Spleen (tissue), 11 donors: ENCODE data around the gene SARS2. TPM values are rescaled to one million over a fixed set of nuclear protein-coding genes. Genes with fewer than 3 reads are reported as not detected.

Source experiments
- DNase-seq: peaks from one replicate; pipeline ENCODE4 v3.0.0-alpha.2; 2020
- H3K27ac ChIP-seq, 8 donors: fragments of 200-600 bp; sonication (generic) in 7 of 8; 1 replicate in 4 of 8; 2 replicates in 4 of 8; pipeline versions ENCODE4 v1.5.0 to v1.8.0; 2016 to 2021; ENCODE audit warnings: inconsistent platforms in 4 of 8, mild to moderate bottlenecking in 4 of 8, moderate library complexity in 1 of 8
- H3K27me3 ChIP-seq, 7 donors: fragments of 200-600 bp; sonication (generic) in 6 of 7; replicated peaks in 1 of 7; 1 replicate in 4 of 7; 2 replicates in 3 of 7; pipeline versions ENCODE4 v1.5.0 to v1.8.0; 2016 to 2021; ENCODE audit warnings: inconsistent platforms in 3 of 7, mild to moderate bottlenecking in 1 of 7
- H3K36me3 ChIP-seq, 6 donors: fragments of 200-600 bp; sonication (generic) in 5 of 6; 1 replicate in 4 of 6; 2 replicates in 2 of 6; pipeline versions ENCODE4 v1.5.0 to v1.8.0; 2016 to 2021; ENCODE audit warnings: inconsistent platforms in 2 of 6
- H3K4me1 ChIP-seq, 6 donors: fragments of 200-600 bp; sonication (generic) in 5 of 6; 1 replicate in 3 of 6; 2 replicates in 3 of 6; pipeline versions ENCODE4 v1.5.0 to v1.8.0; 2016 to 2021; ENCODE audit warnings: inconsistent platforms in 3 of 6
- H3K4me3 ChIP-seq, 8 donors: fragments of 200-600 bp; sonication (generic) in 7 of 8; 1 replicate in 4 of 8; 2 replicates in 4 of 8; pipeline versions ENCODE4 v1.5.0 to v1.8.0; 2016 to 2021; ENCODE audit warnings: inconsistent platforms in 4 of 8, mild to moderate bottlenecking in 4 of 8, moderate library complexity in 2 of 8
- H3K9me3 ChIP-seq, 8 donors: fragments of 200-600 bp; sonication (generic) in 7 of 8; 1 replicate in 4 of 8; 2 replicates in 4 of 8; pipeline versions ENCODE4 v1.5.0 to v1.8.0; 2016 to 2021; ENCODE audit warnings: inconsistent platforms in 4 of 8
- POLR2A ChIP-seq, 3 donors: fragments of 450-650 bp; IDR thresholded peaks; one replicate each; pipeline ENCODE4 v1.5.1; 2017; ENCODE audit warnings: antibody characterized with exemption in 3 of 3, mild to moderate bottlenecking in 1 of 3
- POLR2AphosphoS5 ChIP-seq, 3 donors: sonication (generic); formaldehyde crosslinking; IDR thresholded peaks; one replicate each; pipeline ENCODE4 v1.5.1; 2017; ENCODE audit warnings: antibody characterized with exemption in 3 of 3
- WGBS, 5 donors: extraction: QIAGEN DNeasy Blood & Tissue Kit in 3 of 5; methylation state at CpG; one replicate each; pipeline versions ENCODE4 v1.1.5 to v1.1.7; 2013 to 2018; 5-methylcytosine and 5-hydroxymethylcytosine counted together
- intact Hi-C: fragments of 100-400 bp; cut with DNase I; formaldehyde crosslinking; loops from one replicate; pipeline ENCODE4 v1.15.0; 2023; ENCODE audit warnings: low total_unique reads
- polyA plus RNA-seq, 3 donors: library from polyadenylated mRNA; stranded (reverse); fragments of 200-250 nt; gene quantifications; one replicate each; pipeline ENCODE4 v1.2.1, GENCODE V29; 2013
- total RNA-seq, 7 donors: library from RNA; depleted of rRNA in 3 of 7; stranded (reverse); fragments of >200 nt in 3 of 7; fragmentation: NEBNext Ultra II Directional in 4 of 7; extraction: Animal tissue kit (Norgen Biotek cat#: 25700) in 4 of 7; gene quantifications; one replicate each; pipeline versions ENCODE4 v1.1.0 to v1.2.1, GENCODE V29; 2016 to 2021
- TF ChIP-seq, protein P1 (sequence below), 11 experiments: fragments of 200-600 bp in 7 of 11; fragments of 450-650 bp in 4 of 11; sonication (generic) in 4 of 11; IDR thresholded peaks in 8 of 11; conservative IDR thresholded peaks in 3 of 11; 1 replicate in 7 of 11; 2 replicates in 4 of 11; pipeline versions ENCODE4 v1.4.0 to v1.8.0; 2016 to 2021; ENCODE audit warnings: antibody characterized with exemption in 11 of 11, inconsistent platforms in 4 of 11, mild to moderate bottlenecking in 1 of 11
- donor health status: healthy with polysubstance abuse.
- donor health status: DM: no; HTN: no; CAD: no; lungs with moderate emphysema.
- donor health status: DM: no; HTN: no; CAD: no.
- donor health status: Bipolar disorder and iron deficiency.
- donor health status: healthy.
- donor health status: DM: no; HTN: no; CAD: no.
- donor health status: DM: yes; HTN: yes; CAD: no.

The SARS2 gene
- total and polyA plus RNA-seq, 10 donors, result 12.5 to 70.3 (median 26.9) TPM

DNA sequence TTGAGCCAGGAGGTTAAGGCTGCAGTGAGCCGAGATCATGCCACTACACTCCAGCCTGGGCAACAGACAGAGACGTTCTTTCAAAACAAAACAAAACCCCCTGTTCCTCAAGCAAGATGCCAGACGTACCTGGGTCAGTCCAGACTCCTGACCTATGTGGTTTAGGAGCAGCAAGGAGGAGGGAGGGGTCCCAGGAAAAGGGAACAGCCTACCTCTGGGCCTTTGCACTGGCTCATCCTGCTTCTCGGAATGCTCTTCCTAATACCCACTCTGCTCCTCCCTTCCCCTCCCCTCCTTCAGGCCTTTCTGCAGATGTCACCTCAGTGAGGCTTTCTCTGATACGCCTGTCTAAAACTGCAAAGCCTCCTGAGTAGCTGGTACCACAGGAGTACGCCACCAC is 62.0 kb downstream of the SARS2 start:
- peak overlapping the region in 6 of 8 donors; percentile 49 to 70 (median 55) for H3K4me3 ChIP-seq
- TF ChIP-seq POLR2AphosphoS5 (IDR thresholded peaks at IDR 0.05), result no peak
- TF ChIP-seq, protein P1, sequence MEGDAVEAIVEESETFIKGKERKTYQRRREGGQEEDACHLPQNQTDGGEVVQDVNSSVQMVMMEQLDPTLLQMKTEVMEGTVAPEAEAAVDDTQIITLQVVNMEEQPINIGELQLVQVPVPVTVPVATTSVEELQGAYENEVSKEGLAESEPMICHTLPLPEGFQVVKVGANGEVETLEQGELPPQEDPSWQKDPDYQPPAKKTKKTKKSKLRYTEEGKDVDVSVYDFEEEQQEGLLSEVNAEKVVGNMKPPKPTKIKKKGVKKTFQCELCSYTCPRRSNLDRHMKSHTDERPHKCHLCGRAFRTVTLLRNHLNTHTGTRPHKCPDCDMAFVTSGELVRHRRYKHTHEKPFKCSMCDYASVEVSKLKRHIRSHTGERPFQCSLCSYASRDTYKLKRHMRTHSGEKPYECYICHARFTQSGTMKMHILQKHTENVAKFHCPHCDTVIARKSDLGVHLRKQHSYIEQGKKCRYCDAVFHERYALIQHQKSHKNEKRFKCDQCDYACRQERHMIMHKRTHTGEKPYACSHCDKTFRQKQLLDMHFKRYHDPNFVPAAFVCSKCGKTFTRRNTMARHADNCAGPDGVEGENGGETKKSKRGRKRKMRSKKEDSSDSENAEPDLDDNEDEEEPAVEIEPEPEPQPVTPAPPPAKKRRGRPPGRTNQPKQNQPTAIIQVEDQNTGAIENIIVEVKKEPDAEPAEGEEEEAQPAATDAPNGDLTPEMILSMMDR (IDR thresholded peaks at IDR 0.05 in 8 of 11, conservative IDR thresholded peaks at IDR 0.05 in 3 of 11), result no peak
- TF ChIP-seq POLR2A (IDR thresholded peaks at IDR 0.05), result no peak

DNA sequence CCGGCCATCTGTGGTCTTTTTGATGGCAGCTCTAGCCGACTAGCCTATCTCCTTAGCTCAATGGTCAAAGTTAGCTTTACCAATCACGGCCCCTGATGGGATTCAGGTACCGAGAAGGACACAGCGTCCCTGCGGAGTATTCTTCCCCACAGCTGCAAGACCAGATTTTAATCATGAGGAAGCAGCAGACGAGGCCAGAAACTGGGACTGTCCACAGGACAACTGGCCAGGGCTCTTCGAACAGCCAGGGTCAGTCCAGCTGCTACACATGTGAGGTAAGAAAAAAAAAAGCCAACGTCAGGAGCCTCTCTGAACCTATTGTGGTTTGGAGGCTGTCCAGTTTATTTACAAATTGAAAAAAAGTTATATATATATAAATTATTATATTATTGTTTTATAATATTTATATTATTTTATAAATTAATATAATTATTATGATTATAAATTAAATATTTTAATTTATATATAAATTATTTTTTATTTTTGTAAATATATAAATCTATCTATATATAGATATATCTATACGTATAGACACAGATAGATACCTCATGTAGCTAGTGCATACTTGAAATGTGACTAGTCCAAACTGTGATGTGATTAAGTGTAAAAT is 63.3 kb downstream of the SARS2 start:
- intact Hi-C loops, result no loop called here
- Histone ChIP-seq H3K36me3 (peaks cover 0 to 25% (median 0%) of the 10 kb centered on the region in 6 donors), H3K27ac (peak overlapping the region in 1 of 8 donors; percentile 94), H3K4me3 (no peak overlapping the region), H3K27me3 (no peaks in the 10 kb centered on the region), H3K4me1 (peaks cover 40 to 87% (median 79%) of the 10 kb centered on the region in 6 donors), H3K9me3 (no peaks in the 10 kb centered on the region)
- TF ChIP-seq POLR2A (IDR thresholded peaks at IDR 0.05) (no peak), POLR2AphosphoS5 (IDR thresholded peaks at IDR 0.05) (no peak)
- TF ChIP-seq, protein P1 (IDR thresholded peaks at IDR 0.05 in 8 of 11, conservative IDR thresholded peaks at IDR 0.05 in 3 of 11), result no peak
- DNase-seq, result no peak
- 85 to 90% (median 88%) methylated on average over 10 of the region's 10 CpGs for WGBS, 5 donors

More for the DNA sequence above, 62.0 kb downstream of the SARS2 start:
- Histone ChIP-seq H3K9me3 (no peaks in the 10 kb centered on the region), H3K4me1 (peaks cover 32 to 74% (median 66%) of the 10 kb centered on the region in 6 donors), H3K36me3 (peaks cover 0 to 38% (median 0%) of the 10 kb centered on the region in 6 donors), H3K27me3 (no peaks in the 10 kb centered on the region), H3K27ac (peak overlapping the region; percentile 8 to 93 (median 84))
- no peak for DNase-seq
- intact Hi-C loops, result no loop called here
- 67 to 79% (median 75%) methylated on average over 6 of the region's 6 CpGs for WGBS, 5 donors

Other genes starting within 250 kb of the SARS2 start
- gene CAPN12, start 186.3 kb downstream of the SARS2 start, total RNA-seq, result 10 to 100 TPM in 5 of 7 donors, 1 to 10 TPM in 2; 9.0 to 25.6 (median 12.6) TPM
- gene CAPN12, start 186.3 kb downstream of the SARS2 start, polyA plus RNA-seq, result 10 to 100 TPM; 15.2 to 33.3 (median 29.1) TPM
- 1 to 10 TPM in 1 of 7 donors, not detected in 6; 4.4 TPM for gene LGALS7, start 157.2 kb downstream of the SARS2 start, total RNA-seq
- 1 to 10 TPM in 2 of 3 donors, under 1 TPM in 1; 0.52 to 7.4 (median 5.1) TPM for gene LGALS7, start 157.2 kb downstream of the SARS2 start, polyA plus RNA-seq
- 10 to 100 TPM in 2 of 7 donors, 1 to 10 TPM in 2, not detected in 3; 1.1 to 60.3 (median 17.5) TPM for gene LGALS7B, start 141.6 kb downstream of the SARS2 start, total RNA-seq
- gene LGALS7B, start 141.6 kb downstream of the SARS2 start, polyA plus RNA-seq, result 100 to 1,000 TPM in 2 of 3 donors, 1 to 10 TPM in 1; 1.1 to 167 (median 116) TPM
- gene LGALS4, start 117.8 kb downstream of the SARS2 start, total RNA-seq, result 1 to 10 TPM; 1.1 to 7.5 (median 2.8) TPM
- 1 to 10 TPM; 2.9 to 9.6 (median 9.3) TPM for gene LGALS4, start 117.8 kb downstream of the SARS2 start, polyA plus RNA-seq
- 100 to 1,000 TPM; 119 to 293 (median 191) TPM for gene ECH1, start 99.0 kb downstream of the SARS2 start, total RNA-seq
- gene ECH1, start 99.0 kb downstream of the SARS2 start, polyA plus RNA-seq, result 100 to 1,000 TPM; 196 to 370 (median 216) TPM
- 100 to 1,000 TPM; 188 to 357 (median 294) TPM for gene HNRNPL, start 80.8 kb downstream of the SARS2 start, total RNA-seq
- gene HNRNPL, start 80.8 kb downstream of the SARS2 start, polyA plus RNA-seq, result 100 to 1,000 TPM; 147 to 175 (median 168) TPM
- gene RINL, start 52.5 kb downstream of the SARS2 start, total RNA-seq, result 10 to 100 TPM; 14.5 to 31.3 (median 26.5) TPM
- gene RINL, start 52.5 kb downstream of the SARS2 start, polyA plus RNA-seq, result 10 to 100 TPM; 26.6 to 42.5 (median 36.0) TPM
- gene SIRT2, start 31.1 kb downstream of the SARS2 start, total RNA-seq, result 10 to 100 TPM; 44.5 to 81.0 (median 61.8) TPM
- gene SIRT2, start 31.1 kb downstream of the SARS2 start, polyA plus RNA-seq, result 10 to 100 TPM; 25.8 to 45.1 (median 30.7) TPM
- gene NFKBIB, start 30.8 kb downstream of the SARS2 start, total RNA-seq, result 10 to 100 TPM; 18.1 to 29.0 (median 21.1) TPM
- 10 to 100 TPM; 22.8 to 33.5 (median 23.5) TPM for gene NFKBIB, start 30.8 kb downstream of the SARS2 start, polyA plus RNA-seq
- 1 to 10 TPM in 1 of 7 donors, under 1 TPM in 3, not detected in 3; 0.34 to 1.1 (median 0.57) TPM for gene CCER2, start 18.6 kb downstream of the SARS2 start, total RNA-seq
- 1 to 10 TPM in 1 of 3 donors, under 1 TPM in 2; 0.77 to 2.9 (median 0.86) TPM for gene CCER2, start 18.6 kb downstream of the SARS2 start, polyA plus RNA-seq
- 10 to 100 TPM; 23.2 to 32.6 (median 26.0) TPM for gene MRPS12, start 181 bp upstream of the SARS2 start, total RNA-seq
- 10 to 100 TPM; 25.5 to 47.8 (median 47.1) TPM for gene MRPS12, start 181 bp upstream of the SARS2 start, polyA plus RNA-seq
- 1 to 10 TPM; 3.6 to 7.7 (median 5.0) TPM for gene FBXO17, start 45.0 kb upstream of the SARS2 start, total RNA-seq
- gene FBXO17, start 45.0 kb upstream of the SARS2 start, polyA plus RNA-seq, result 1 to 10 TPM in 2 of 3 donors, under 1 TPM in 1; 0.91 to 2.6 (median 2.2) TPM
- gene FBXO27, start 101.8 kb upstream of the SARS2 start, total RNA-seq, result 1 to 10 TPM in 5 of 7 donors, under 1 TPM in 2; 0.26 to 4.2 (median 1.9) TPM
- under 1 TPM; 0.10 to 0.99 (median 0.61) TPM for gene FBXO27, start 101.8 kb upstream of the SARS2 start, polyA plus RNA-seq
- not detected for gene ACP7, start 153.6 kb upstream of the SARS2 start, total RNA-seq
- not detected for gene ACP7, start 153.6 kb upstream of the SARS2 start, polyA plus RNA-seq
- 10 to 100 TPM in 6 of 7 donors, 1 to 10 TPM in 1; 9.5 to 27.8 (median 19.8) TPM for gene PAK4, start 195.0 kb upstream of the SARS2 start, total RNA-seq
- 10 to 100 TPM in 1 of 3 donors, 1 to 10 TPM in 2; 5.2 to 13.4 (median 7.7) TPM for gene PAK4, start 195.0 kb upstream of the SARS2 start, polyA plus RNA-seq